Skeletal muscle tissue (tissue), 4 donors: ENCODE data around the gene CXCR6. TPM values are rescaled to one million over a fixed set of nuclear protein-coding genes. Genes with fewer than 3 reads are reported as not detected.

Source experiments
- H3K27ac ChIP-seq: one replicate; pipeline ENCODE4 v1.7.0; 2013; ENCODE audit warnings: mild to moderate bottlenecking, low read depth, low read length, inconsistent platforms
- H3K27me3 ChIP-seq, 3 donors: one replicate each; pipeline ENCODE4 v1.7.0; 2013; ENCODE audit warnings: low read length in 3 of 3; ENCODE audit not compliant: control insufficient read depth in 3 of 3, insufficient read depth in 3 of 3
- H3K36me3 ChIP-seq, 3 donors: one replicate each; pipeline ENCODE4 v1.7.0; 2013; ENCODE audit warnings: low read length in 3 of 3; ENCODE audit not compliant: control insufficient read depth in 3 of 3, insufficient read depth in 3 of 3
- H3K4me1 ChIP-seq, 3 donors: one replicate each; pipeline ENCODE4 v1.7.0; 2013; ENCODE audit warnings: low read length in 3 of 3, mild to moderate bottlenecking in 3 of 3; ENCODE audit not compliant: control insufficient read depth in 3 of 3, insufficient read depth in 3 of 3
- H3K4me3 ChIP-seq, 3 donors: one replicate each; pipeline ENCODE4 v1.7.0; 2013; ENCODE audit warnings: low read length in 3 of 3
- H3K9ac ChIP-seq, 3 donors: one replicate each; pipeline ENCODE4 v1.7.0; 2013; ENCODE audit warnings: low read length in 3 of 3, mild to moderate bottlenecking in 3 of 3, moderate library complexity in 2 of 3, low read depth in 1 of 3
- H3K9me3 ChIP-seq, 3 donors: one replicate each; pipeline ENCODE4 v1.7.0; 2013; ENCODE audit warnings: low read length in 3 of 3; ENCODE audit not compliant: control insufficient read depth in 3 of 3
- total RNA-seq: library from RNA; depleted of rRNA; stranded (reverse); fragments of >200 nt; gene quantifications from one replicate; pipeline ENCODE4 v1.2.3, GENCODE V29; 2014
- donor health status: Osteomylitis.

Gene CXCR6
- total RNA-seq, 1 donor from 2014 or later, result not detected

DNA sequence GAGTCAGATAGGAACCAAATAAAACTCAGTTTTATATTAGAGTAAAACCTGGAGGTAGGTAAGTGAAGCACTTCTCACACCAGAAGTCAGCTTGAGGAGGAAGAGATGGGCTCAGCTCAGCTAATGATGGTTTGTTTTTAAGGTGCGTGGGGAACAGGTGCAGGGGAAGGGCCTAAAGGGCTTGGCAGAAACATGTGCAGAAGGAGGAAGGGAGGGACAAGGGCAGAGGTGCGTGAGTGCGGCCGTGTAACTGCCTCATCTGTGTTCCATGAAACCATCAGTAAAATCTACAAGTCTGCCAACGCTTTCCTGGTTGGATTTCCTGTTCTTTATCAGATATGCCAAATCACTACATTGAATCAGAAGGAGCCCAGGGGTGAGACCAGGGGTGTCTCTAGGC, 32.4 kb downstream of the CXCR6 start:
- Histone ChIP-seq H3K4me1 (peaks cover 42 to 72% (median 47%) of the 10 kb centered on the region in 3 donors), H3K27me3 (no peaks in the 10 kb centered on the region), H3K27ac (peak overlapping the region; percentile 58)

DNA sequence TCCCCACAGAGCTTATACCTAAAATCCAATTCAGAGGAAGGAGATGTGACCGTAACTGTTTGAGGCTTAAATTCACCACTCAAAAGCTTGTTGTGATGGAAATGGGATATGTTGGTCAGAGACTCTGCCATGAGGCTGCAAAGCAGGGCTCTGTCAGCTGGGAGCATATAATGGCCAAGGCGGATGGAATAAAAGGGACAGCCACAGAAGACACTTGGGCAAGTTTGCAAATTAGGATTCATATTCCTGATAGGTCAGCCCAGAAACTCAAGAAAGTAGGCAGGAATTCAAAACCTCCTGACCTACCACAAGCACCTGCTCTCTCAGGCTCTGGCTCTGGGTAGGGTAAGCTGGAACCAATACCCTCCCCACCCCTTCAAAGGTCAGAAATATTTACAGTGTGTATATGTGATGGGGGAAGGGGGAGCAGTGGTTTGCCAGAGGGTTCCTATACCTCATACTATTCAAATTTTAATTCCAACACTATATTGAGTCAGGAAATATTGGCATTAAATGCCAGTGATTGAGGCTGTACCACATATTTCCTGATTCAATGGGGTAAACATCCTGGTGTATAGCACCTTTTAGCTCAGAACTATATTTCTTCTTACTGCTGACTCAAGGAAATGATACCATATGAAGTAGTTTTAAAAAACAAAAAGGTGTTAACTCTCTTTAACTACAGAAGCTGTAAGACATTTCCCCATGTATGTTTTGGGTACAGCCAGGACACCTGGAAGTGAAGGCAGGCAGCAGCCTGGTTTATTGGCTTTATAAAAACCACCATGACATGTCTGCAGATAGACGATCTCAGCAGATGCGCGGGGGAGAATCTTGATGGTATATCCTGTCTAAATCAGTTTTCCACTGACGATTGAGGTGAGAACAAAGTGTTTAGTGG, 33.2 kb downstream of the CXCR6 start:
- Histone ChIP-seq H3K27ac (peak overlapping the region; percentile 58), H3K9ac (peak overlapping the region in 2 of 3 donors; percentile 2 to 46), H3K9me3 (no peaks in the 10 kb centered on the region), H3K4me3 (no peak overlapping the region), H3K36me3 (peaks cover 47 to 78% (median 75%) of the 10 kb centered on the region in 3 donors), H3K4me1 (peaks cover 47 to 79% (median 54%) of the 10 kb centered on the region in 3 donors), H3K27me3 (no peaks in the 10 kb centered on the region)

More for the DNA sequence above, 32.4 kb downstream of the CXCR6 start:
- Histone ChIP-seq H3K4me3 (no peak overlapping the region), H3K9me3 (no peaks in the 10 kb centered on the region), H3K9ac (peak overlapping the region; percentile 1 to 46 (median 2)), H3K36me3 (peaks cover 42 to 76% (median 72%) of the 10 kb centered on the region in 3 donors)

DNA sequence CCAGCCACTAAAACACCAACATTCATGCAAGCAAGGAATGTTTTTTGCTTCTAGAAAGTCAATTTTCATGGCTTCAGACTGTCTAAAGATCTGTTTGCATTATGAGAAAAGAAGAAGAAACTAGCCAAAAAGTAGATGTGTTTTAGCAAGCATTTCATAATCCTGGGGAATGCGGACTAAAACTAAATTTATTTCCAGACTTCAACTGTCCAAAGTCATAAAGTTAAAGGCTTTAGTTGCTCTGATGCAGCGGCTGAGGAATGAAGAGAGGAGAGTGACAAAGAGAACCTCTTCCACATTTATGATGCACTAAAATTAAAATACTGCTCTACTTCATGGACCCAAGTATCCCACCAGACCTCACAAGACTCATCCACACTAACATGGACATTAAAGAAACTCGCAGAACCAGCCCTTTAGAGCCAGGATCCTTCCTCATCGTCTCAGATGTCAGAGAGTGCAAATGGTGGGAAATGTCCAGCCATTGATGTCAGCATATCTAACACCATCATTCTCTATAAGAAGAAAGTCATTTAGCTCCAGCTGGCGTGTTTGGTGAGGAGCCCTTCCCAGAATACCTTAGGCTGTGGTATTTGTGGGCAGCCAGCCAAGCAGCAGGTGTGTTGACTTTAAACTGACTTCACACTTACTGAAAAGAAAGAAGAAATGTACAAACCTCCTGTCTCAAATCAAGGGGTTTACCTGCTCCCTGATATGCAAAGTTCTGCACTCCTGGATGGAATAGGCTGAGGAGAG, 34.9 kb downstream of the CXCR6 start:
- Histone ChIP-seq H3K36me3 (peaks cover 45 to 78% (median 76%) of the 10 kb centered on the region in 3 donors), H3K4me1 (peaks cover 62 to 86% (median 71%) of the 10 kb centered on the region in 3 donors), H3K9me3 (no peaks in the 10 kb centered on the region), H3K4me3 (peak overlapping the region in 1 of 3 donors; percentile 3), H3K27ac (peak overlapping the region; percentile 48), H3K9ac (no peak overlapping the region), H3K27me3 (no peaks in the 10 kb centered on the region)

DNA sequence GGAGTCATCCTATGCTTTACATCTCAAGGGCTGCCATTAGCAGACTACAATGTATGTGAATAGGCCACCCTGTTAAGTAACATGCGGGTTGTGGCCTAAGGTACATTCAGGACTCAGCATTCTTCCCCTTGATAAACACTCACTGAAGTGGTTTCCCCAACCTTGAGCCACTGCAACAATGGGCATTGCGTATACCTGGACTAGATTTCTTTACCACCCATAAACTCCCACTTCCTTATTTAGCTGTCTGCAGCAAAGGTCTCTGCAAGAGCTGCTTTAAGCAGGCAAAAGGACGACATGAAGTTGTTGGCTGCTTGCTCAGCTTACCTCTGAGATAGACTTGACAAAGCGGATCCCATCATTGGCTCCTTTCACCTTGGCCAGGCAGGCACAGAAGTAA, 36.1 kb downstream of the CXCR6 start:
- no peak overlapping the region for H3K9ac ChIP-seq
- H3K36me3 ChIP-seq, result peaks cover 39 to 72% (median 69%) of the 10 kb centered on the region in 3 donors
- no peaks in the 10 kb centered on the region for H3K27me3 ChIP-seq
- no peak overlapping the region for H3K4me3 ChIP-seq
- peak overlapping the region; percentile 45 for H3K27ac ChIP-seq
- peaks cover 74 to 89% (median 80%) of the 10 kb centered on the region in 3 donors for H3K4me1 ChIP-seq
- no peaks in the 10 kb centered on the region for H3K9me3 ChIP-seq

DNA sequence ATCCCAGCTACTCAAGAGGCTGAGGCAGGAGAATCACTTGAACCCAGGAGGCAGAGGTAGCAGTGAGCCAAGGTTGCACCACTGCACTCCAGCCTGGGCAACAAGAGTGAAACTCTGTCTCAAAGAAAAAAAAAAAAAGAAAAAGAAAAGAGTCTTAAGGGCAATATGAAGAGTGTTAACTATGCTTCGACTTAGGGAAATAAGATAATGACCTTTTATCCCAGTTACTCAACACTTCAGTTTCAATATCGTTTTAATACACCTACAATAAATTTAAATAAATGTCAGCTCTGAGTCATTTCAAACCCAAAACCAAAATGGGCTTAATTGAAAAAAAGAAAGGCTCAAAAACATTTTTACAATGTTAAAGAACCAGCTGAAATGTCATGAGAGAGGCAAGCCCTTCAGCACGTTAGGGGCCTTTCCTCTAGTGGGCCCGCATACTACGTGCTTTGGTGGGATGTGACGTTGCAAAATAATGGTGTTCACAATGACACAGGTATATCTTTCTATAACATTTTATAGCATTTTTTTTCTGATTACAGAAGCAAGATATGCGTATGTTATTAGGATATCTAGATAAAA, 37.1 kb downstream of the CXCR6 start:
- Histone ChIP-seq H3K4me3 (no peak overlapping the region), H3K27me3 (no peaks in the 10 kb centered on the region), H3K9me3 (no peaks in the 10 kb centered on the region), H3K36me3 (peaks cover 31 to 64% (median 60%) of the 10 kb centered on the region in 3 donors), H3K4me1 (peaks cover 73 to 88% (median 80%) of the 10 kb centered on the region in 3 donors), H3K9ac (no peak overlapping the region), H3K27ac (peak overlapping the region; percentile 45)

DNA sequence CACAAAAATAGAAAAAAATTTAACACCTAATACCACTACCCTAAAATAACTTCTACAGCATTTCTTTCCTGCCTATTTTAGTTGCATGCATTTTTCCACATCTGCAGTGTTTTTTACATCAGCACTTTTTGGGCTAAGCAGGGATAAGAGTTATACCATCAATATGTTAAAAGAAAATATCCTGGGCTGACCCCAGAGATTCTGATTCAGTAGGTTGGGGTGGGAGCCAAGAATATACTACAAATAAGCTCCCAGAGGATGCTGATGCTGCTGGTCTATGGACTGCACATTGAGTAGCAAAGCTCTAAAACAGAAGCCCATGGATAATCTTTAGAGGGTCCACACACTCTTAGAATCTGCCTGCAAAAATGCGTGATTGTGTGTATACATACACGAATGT, 37.6 kb downstream of the CXCR6 start:
- H3K36me3 ChIP-seq, result peaks cover 28 to 60% (median 57%) of the 10 kb centered on the region in 3 donors
- peaks cover 72 to 88% (median 80%) of the 10 kb centered on the region in 3 donors for H3K4me1 ChIP-seq
- no peak overlapping the region for H3K9ac ChIP-seq
- no peak overlapping the region for H3K4me3 ChIP-seq
- H3K27ac ChIP-seq, result no peak overlapping the region
- H3K9me3 ChIP-seq, result no peaks in the 10 kb centered on the region
- H3K27me3 ChIP-seq, result no peaks in the 10 kb centered on the region

DNA sequence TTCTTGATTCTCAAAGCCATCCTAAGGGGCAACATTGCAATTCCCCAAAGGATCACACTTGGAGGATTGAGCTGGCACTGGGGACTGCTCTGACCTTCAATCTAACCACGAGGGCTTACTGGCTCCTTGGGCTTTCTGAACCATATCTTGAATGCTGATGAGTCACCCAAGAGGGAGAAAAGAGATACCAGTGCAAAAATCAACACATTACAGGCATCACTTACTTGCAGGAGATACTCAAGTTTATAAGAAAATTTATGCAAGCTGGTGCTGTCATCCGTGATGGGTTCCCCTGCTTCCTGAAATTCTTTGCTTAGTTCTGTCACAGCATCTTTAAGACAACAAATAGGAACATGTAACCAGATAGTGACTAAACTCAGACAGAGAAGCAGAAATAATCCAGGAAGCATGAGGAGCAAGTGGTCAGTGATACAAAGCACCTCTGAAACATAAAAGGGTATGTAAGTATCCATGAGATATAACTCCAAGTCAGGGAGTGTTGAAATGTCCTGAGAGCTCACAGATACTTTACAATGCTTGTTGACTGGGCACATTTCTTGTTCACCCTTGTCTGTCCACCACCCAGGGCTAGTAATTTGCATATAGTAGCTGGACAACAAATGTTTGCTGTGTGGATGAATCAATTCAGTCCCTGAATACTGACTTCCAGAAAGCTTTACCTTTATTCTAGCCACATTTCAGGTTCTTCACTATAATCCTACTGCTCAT, 38.2 kb downstream of the CXCR6 start:
- H3K36me3 ChIP-seq, result peaks cover 27 to 56% (median 55%) of the 10 kb centered on the region in 3 donors
- no peak overlapping the region for H3K4me3 ChIP-seq
- H3K4me1 ChIP-seq, result peaks cover 72 to 88% (median 80%) of the 10 kb centered on the region in 3 donors
- no peaks in the 10 kb centered on the region for H3K9me3 ChIP-seq
- H3K27ac ChIP-seq, result peak overlapping the region; percentile 99
- no peaks in the 10 kb centered on the region for H3K27me3 ChIP-seq
- H3K9ac ChIP-seq, result peak overlapping the region in 1 of 3 donors; percentile 26

DNA sequence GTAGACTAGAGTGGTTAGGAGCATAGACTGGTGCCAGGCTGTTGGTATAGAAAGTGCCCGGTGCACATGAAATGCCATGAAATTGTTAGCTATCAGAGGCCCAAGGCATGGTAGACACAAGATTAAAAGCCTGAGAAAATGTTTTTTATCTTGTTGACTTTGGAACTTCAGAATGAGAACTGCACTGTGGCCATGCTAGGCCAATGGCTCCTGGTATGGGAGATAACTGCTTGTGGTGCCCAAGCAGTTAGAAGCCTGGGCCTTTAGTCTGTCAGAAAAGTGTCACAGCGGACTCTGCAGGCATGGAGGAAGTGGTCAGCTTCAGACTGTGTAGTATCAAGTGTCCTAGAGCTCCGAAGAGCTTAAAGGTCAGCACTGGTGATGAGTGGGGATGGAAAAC, 40.5 kb downstream of the CXCR6 start:
- Histone ChIP-seq H3K9ac (peak overlapping the region; percentile 75 to 92 (median 86)), H3K36me3 (peaks cover 20 to 42% (median 41%) of the 10 kb centered on the region in 3 donors), H3K4me1 (peaks cover 76 to 91% (median 85%) of the 10 kb centered on the region in 3 donors), H3K9me3 (no peaks in the 10 kb centered on the region), H3K27ac (peak overlapping the region; percentile 99), H3K4me3 (peak overlapping the region; percentile 16 to 39 (median 33)), H3K27me3 (no peaks in the 10 kb centered on the region)
